HEK293 (cell line): Measurements from ENCODE around the gene AGXT.

ENCODE experiments used
- BCL11B ChIP-seq: fragments of 450-650 bp; formaldehyde crosslinking; IDR thresholded peaks from 2 replicates; pipeline ENCODE4 v1.5.1; 2016; ENCODE audit warnings: low read depth, missing biosample characterization, missing genetic modification characterization
- CTCF ChIP-seq: fragments of 450-650 bp; formaldehyde crosslinking; IDR thresholded peaks from 2 replicates; pipeline ENCODE4 v1.5.1; 2016; ENCODE audit warnings: missing biosample characterization, missing genetic modification characterization
- ZBTB21 ChIP-seq: fragments of 450-650 bp; formaldehyde crosslinking; IDR thresholded peaks from 2 replicates; pipeline ENCODE4 v1.5.1; 2017; ENCODE audit warnings: missing biosample characterization, missing genetic modification characterization
- ZNF341 ChIP-seq: fragments of 450-650 bp; formaldehyde crosslinking; IDR thresholded peaks from 2 replicates; pipeline ENCODE4; 2016; ENCODE audit warnings: low read depth, missing biosample characterization, missing genetic modification characterization
- ZNF529 ChIP-seq: fragments of 450-650 bp; formaldehyde crosslinking; IDR thresholded peaks from 2 replicates; pipeline ENCODE4 v1.5.1; 2017; ENCODE audit warnings: missing genetic modification characterization, missing biosample characterization; ENCODE audit not compliant: insufficient replicate concordance
- ZNF530 ChIP-seq: fragments of 450-650 bp; formaldehyde crosslinking; IDR thresholded peaks from 2 replicates; pipeline ENCODE4 v1.5.1; 2016; ENCODE audit warnings: low read depth, missing biosample characterization, missing genetic modification characterization

- TF ChIP-seq ZNF529 (tag by site-specific recombination) (no peak), CTCF (tag by site-specific recombination) (no peak), BCL11B (tag by site-specific recombination) (no peak), ZNF530 (tag by site-specific recombination) (no peak), ZNF341 (tag by site-specific recombination) (no peak), ZBTB21 (tag by site-specific recombination) (no peak)
These were observed 9.8 kb upstream of the AGXT start for GRCh38 chr2:240858871-240859270.
